Esophagus squamous epithelium (tissue), 5 donors: Measurements from ENCODE around the gene CABP1. TPM values are rescaled to one million over a fixed set of nuclear protein-coding genes. Genes with fewer than 3 reads are reported as not detected.

Experiments used
- DNase-seq: peaks from one replicate; lab custom pipeline; 2025; lab: John Stamatoyannopoulos, UW
- H3K27ac ChIP-seq, 4 donors: fragments of 200-600 bp; sonication (generic); one replicate each; pipeline ENCODE4 v1.5.1; 2016 to 2019; ENCODE audit warnings: mild to moderate bottlenecking in 1 of 4
- H3K27me3 ChIP-seq, 4 donors: fragments of 200-600 bp; sonication (generic); 1 replicate in 3 of 4; 2 replicates in 1 of 4; pipeline versions ENCODE4 v1.5.1 to v1.6.0; 2017 to 2021; ENCODE audit warnings: antibody characterized with exemption in 1 of 4
- H3K36me3 ChIP-seq, 3 donors: fragments of 200-600 bp; sonication (generic); one replicate each; pipeline ENCODE4 v1.5.1; 2016 to 2019
- H3K4me1 ChIP-seq, 3 donors: fragments of 200-600 bp; sonication (generic); one replicate each; pipeline ENCODE4 v1.5.1; 2017 to 2019
- H3K4me3 ChIP-seq, 4 donors: fragments of 200-600 bp; sonication (generic); 1 replicate in 3 of 4; 2 replicates in 1 of 4; pipeline ENCODE4 v1.5.1; 2016 to 2019; ENCODE audit warnings: mild to moderate bottlenecking in 2 of 4, moderate library complexity in 1 of 4
- H3K9me3 ChIP-seq, 3 donors: fragments of 200-600 bp; sonication (generic); one replicate each; pipeline ENCODE4 v1.5.1; 2016 to 2019
- POLR2A ChIP-seq, 4 donors: fragments of 450-650 bp; IDR thresholded peaks; one replicate each; pipeline ENCODE4 v1.6.1; 2017; ENCODE audit warnings: antibody characterized with exemption in 4 of 4, mild to moderate bottlenecking in 4 of 4, moderate library complexity in 3 of 4
- WGBS, 2 donors: methylation state at CpG; one replicate each; pipeline ENCODE4 v1.1.5; 2018; 5-methylcytosine and 5-hydroxymethylcytosine counted together
- intact Hi-C: fragments of 100-400 bp; cut with DNase I; formaldehyde crosslinking; loops from one replicate; pipeline ENCODE4 v1.15.0; 2022
- total RNA-seq, 4 donors: library from RNA; depleted of rRNA; stranded (reverse); fragments of >200 nt; gene quantifications; one replicate each; pipeline ENCODE4 v1.1.0, GENCODE V29; 2016
- TF ChIP-seq, protein P1 (sequence below), 6 experiments: fragments of 450-650 bp in 4 of 6; fragments of 200-600 bp in 2 of 6; sonication (generic) in 2 of 6; IDR thresholded peaks; one replicate each; pipeline ENCODE4 v1.5.1; 2016 to 2019; ENCODE audit warnings: antibody characterized with exemption in 6 of 6, mild to moderate bottlenecking in 4 of 6, moderate library complexity in 4 of 6
- donor health status: DM: yes; HTN: yes; CAD: no.

Gene CABP1
- total RNA-seq, 4 donors from 2014 or later = 0.19 to 2.4 (median 1.3) TPM

GRCh38 chr12:120710805-120711296 lies 70.4 kb downstream of the CABP1 start:
- H3K4me3 ChIP-seq = peak overlapping the region; percentile 72 to 98 (median 88)
- intact Hi-C loops = loop anchor here (5.0 kb wide), 1 partner anchor 64 kb away; no protein-coding TSS in a partner anchor
- H3K36me3 ChIP-seq = peaks cover 0 to 22% (median 5%) of the 10 kb centered on the region in 3 donors
- WGBS, 2 donors = 0% methylated on average over 1 of the region's 31 CpGs; no CpG with 5 or more reads in 1 of the 2 donors
- DNase-seq = no peak
- TF ChIP-seq POLR2A (IDR thresholded peaks at IDR 0.05) = no peak
- TF ChIP-seq, protein P1, sequence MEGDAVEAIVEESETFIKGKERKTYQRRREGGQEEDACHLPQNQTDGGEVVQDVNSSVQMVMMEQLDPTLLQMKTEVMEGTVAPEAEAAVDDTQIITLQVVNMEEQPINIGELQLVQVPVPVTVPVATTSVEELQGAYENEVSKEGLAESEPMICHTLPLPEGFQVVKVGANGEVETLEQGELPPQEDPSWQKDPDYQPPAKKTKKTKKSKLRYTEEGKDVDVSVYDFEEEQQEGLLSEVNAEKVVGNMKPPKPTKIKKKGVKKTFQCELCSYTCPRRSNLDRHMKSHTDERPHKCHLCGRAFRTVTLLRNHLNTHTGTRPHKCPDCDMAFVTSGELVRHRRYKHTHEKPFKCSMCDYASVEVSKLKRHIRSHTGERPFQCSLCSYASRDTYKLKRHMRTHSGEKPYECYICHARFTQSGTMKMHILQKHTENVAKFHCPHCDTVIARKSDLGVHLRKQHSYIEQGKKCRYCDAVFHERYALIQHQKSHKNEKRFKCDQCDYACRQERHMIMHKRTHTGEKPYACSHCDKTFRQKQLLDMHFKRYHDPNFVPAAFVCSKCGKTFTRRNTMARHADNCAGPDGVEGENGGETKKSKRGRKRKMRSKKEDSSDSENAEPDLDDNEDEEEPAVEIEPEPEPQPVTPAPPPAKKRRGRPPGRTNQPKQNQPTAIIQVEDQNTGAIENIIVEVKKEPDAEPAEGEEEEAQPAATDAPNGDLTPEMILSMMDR (IDR thresholded peaks at IDR 0.05) = no peak
- H3K9me3 ChIP-seq = no peaks in the 10 kb centered on the region
- peaks cover 14 to 36% (median 18%) of the 10 kb centered on the region in 3 donors for H3K4me1 ChIP-seq
- no peaks in the 10 kb centered on the region for H3K27me3 ChIP-seq
- H3K27ac ChIP-seq = peak overlapping the region; percentile 86 to 93 (median 90)

GRCh38 chr12:120711411-120711810 lies 71.0 kb downstream of the CABP1 start:
- Histone ChIP-seq H3K27ac (peak overlapping the region; percentile 86 to 93 (median 90)), H3K36me3 (peaks cover 0 to 28% (median 8%) of the 10 kb centered on the region in 3 donors), H3K27me3 (no peaks in the 10 kb centered on the region), H3K4me1 (peaks cover 14 to 36% (median 18%) of the 10 kb centered on the region in 3 donors), H3K9me3 (no peaks in the 10 kb centered on the region), H3K4me3 (peak overlapping the region; percentile 72 to 98 (median 88))
- no peak for DNase-seq
- no peak for TF ChIP-seq POLR2A (IDR thresholded peaks at IDR 0.05)
- TF ChIP-seq, protein P1 (IDR thresholded peaks at IDR 0.05) = no peak
- intact Hi-C loops = loop anchor here (5.0 kb wide), 1 partner anchor 64 kb away; no protein-coding TSS in a partner anchor
- 21 to 31% methylated on average over 3 to 5 of the region's 6 CpGs for WGBS, 2 donors

DNA sequence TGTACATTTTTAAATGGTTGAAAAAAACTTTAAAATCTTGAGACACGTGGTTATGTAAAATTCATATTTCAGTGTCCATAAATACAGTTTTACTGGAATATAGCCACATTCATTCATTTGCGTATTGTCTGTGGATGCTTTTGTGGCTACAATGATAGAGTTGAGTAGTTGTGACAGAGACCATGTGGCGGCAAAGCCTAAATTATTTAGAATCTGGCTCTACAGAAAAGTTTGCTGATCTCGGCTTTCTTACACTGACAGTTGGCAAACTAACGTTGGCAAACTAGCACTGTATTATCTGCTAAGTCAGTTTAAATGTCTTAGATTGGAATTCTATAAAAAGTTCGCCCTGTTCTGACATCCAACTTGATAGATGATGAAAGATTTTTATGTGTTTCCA lies 72.2 kb downstream of the CABP1 start:
- 66 to 71% methylated on average over 6 of the region's 6 CpGs for WGBS, 2 donors
- intact Hi-C loops = loop anchor here (5.0 kb wide), 1 partner anchor 65 kb away; no protein-coding TSS in a partner anchor

GRCh38 chr12:120713861-120714482 lies 73.5 kb downstream of the CABP1 start:
- intact Hi-C loops = loop anchor here (5.0 kb wide), 1 partner anchor 67 kb away; no protein-coding TSS in a partner anchor
- H3K36me3 ChIP-seq = peaks cover 5 to 54% (median 31%) of the 10 kb centered on the region in 3 donors
- WGBS, 2 donors = 21% methylated on average over 4 of the region's 4 CpGs
- no peaks in the 10 kb centered on the region for H3K9me3 ChIP-seq
- no peak overlapping the region for H3K27ac ChIP-seq
- peaks cover 14 to 36% (median 18%) of the 10 kb centered on the region in 3 donors for H3K4me1 ChIP-seq
- TF ChIP-seq, protein P1 (IDR thresholded peaks at IDR 0.05) = peak; percentile 59 to 87 (median 82)
- TF ChIP-seq POLR2A (IDR thresholded peaks at IDR 0.05) = no peak
- H3K4me3 ChIP-seq = no peak overlapping the region
- no peak for DNase-seq
- no peaks in the 10 kb centered on the region for H3K27me3 ChIP-seq

More for the DNA sequence above, 72.2 kb downstream of the CABP1 start:
- peaks cover 4 to 40% (median 18%) of the 10 kb centered on the region in 3 donors for H3K36me3 ChIP-seq
- no peaks in the 10 kb centered on the region for H3K9me3 ChIP-seq
- no peak for DNase-seq
- H3K27ac ChIP-seq = no peak overlapping the region
- no peak overlapping the region for H3K4me3 ChIP-seq
- H3K4me1 ChIP-seq = peaks cover 14 to 36% (median 18%) of the 10 kb centered on the region in 3 donors
- no peaks in the 10 kb centered on the region for H3K27me3 ChIP-seq
- TF ChIP-seq, protein P1 (IDR thresholded peaks at IDR 0.05) = no peak
- no peak for TF ChIP-seq POLR2A (IDR thresholded peaks at IDR 0.05)

Other genes starting within 250 kb of the CABP1 start
- gene COX6A1, start 202.5 kb upstream of the CABP1 start, total RNA-seq = 100 to 1,000 TPM; 515 to 809 (median 685) TPM
- gene TRIAP1, start 194.2 kb upstream of the CABP1 start, total RNA-seq = 10 to 100 TPM in 3 of 4 donors, 1 to 10 TPM in 1; 7.1 to 39.3 (median 23.3) TPM
- gene GATC, start 194.2 kb upstream of the CABP1 start, total RNA-seq = 10 to 100 TPM in 3 of 4 donors, 1 to 10 TPM in 1; 8.1 to 19.8 (median 14.2) TPM
- gene SRSF9, start 170.9 kb upstream of the CABP1 start, total RNA-seq = 100 to 1,000 TPM in 1 of 4 donors, 10 to 100 TPM in 3; 85.6 to 128 (median 93.2) TPM
- 100 to 1,000 TPM; 368 to 605 (median 490) TPM for gene DYNLL1, start 144.5 kb upstream of the CABP1 start, total RNA-seq
- gene COQ5, start 111.5 kb upstream of the CABP1 start, total RNA-seq = 10 to 100 TPM; 12.2 to 27.7 (median 20.3) TPM
- 100 to 1,000 TPM in 3 of 4 donors, 10 to 100 TPM in 1; 93.9 to 163 (median 120) TPM for gene RNF10, start 106.3 kb upstream of the CABP1 start, total RNA-seq
- gene POP5, start 59.2 kb upstream of the CABP1 start, total RNA-seq = 10 to 100 TPM; 15.6 to 28.1 (median 22.6) TPM
- gene MLEC, start 46.5 kb downstream of the CABP1 start, total RNA-seq = 10 to 100 TPM; 20.7 to 48.9 (median 34.3) TPM
- 10 to 100 TPM in 3 of 4 donors, 1 to 10 TPM in 1; 6.4 to 23.3 (median 12.4) TPM for gene UNC119B, start 69.8 kb downstream of the CABP1 start, total RNA-seq
- gene ACADS, start 85.2 kb downstream of the CABP1 start, total RNA-seq = 10 to 100 TPM; 11.3 to 30.9 (median 19.6) TPM